ENCODE data around the gene SIL1.
"Not testable (repeated sequence)": the region's sequence is repeated elsewhere in the genome, so short reads cannot be mapped to it uniquely, and the experiment has no call there.

The SIL1 gene

GRCh38 chr5:139021346-139021745 is 176.8 kb downstream of the SIL1 start:
- DNase-seq (ENCODE audit: low read depth) = no peak

GRCh38 chr5:139019880-139020279 is 178.3 kb downstream of the SIL1 start:
- no peak for DNase-seq (ENCODE audit: low read depth)

DNA sequence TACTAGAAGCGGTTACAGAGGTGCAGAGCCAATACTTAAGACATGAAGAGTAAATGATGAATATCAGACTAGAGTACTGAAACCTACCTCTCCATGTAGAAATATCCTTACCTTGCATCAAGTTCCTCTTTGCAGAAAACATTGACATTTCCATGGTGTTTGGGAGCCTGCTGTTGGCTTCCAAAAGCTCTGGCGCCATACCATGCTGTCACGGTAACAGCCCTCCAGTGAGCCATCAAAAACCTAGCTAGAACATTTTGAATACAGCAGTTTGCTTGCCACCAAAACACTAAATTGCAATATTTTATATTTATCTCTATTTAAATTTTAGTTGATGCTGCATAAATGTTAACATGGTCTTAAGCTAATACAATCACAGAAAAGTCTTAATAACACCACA is 179.0 kb downstream of the SIL1 start:
- DNase-seq (ENCODE audit: low read depth) = no peak

DNA sequence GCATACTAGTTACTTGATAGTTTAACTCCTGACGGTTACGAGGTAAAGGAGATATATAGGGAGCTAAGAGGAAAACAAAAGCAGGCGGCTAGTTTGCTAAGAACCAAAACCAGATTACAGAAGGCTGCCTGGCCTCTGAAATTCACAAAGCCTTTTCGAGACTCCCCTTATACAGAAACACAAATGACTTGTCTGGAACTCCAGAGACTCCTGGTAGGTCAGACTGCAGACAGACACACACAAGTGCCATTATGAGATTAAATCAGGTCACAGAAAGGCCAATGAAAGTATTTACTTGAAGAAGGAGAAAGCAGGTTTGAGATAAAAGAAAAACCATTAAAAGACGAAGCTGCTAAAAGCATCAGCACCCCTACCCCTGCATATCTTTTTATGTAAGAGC is 180.5 kb downstream of the SIL1 start:
- no peak for DNase-seq (ENCODE audit: low read depth)

GRCh38 chr5:139016186-139016585 is 182.0 kb downstream of the SIL1 start:
- DNase-seq (ENCODE audit: low read depth) = no peak

GRCh38 chr5:139014726-139015125 is 183.4 kb downstream of the SIL1 start:
- no peak for DNase-seq (ENCODE audit: low read depth)

DNA sequence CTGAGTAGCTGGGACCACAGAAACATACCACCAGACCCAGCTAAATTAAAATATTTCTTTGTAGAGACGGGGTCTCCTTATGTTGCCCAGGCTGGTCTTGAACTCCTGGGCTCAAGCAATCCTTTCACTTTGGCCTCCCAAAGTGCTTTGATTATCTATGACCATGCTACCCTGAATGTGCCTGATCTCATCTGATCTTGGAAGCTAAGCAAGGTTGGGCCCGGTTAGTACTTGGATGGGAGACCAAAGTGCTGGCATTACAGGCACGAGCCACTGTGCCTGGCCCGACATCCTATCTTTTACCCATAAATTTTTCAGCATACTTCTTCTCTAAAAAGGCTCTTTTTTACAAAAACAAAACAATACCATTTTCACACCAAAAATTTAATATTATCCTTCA is 186.0 kb downstream of the SIL1 start:
- DNase-seq (ENCODE audit: low read depth) = no peak

DNA sequence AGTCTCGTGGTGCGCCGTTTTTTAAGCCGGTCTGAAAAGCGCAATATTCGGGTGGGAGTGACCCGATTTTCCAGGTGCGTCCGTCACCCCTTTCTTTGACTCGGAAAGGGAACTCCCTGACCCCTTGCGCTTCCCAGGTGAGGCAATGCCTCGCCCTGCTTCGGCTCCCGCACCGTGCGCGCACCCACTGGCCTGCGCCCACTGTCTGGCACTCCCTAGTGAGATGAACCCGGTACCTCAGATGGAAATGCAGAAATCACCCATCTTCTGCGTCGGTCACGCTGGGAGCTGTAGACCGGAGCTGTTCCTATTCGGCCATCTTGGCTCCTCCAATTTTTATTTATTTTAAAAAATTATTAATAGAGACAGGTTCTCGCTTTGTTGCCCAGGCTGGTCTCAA is 187.0 kb downstream of the SIL1 start:
- not testable (repeated sequence) for DNase-seq (ENCODE audit: low read depth)

- DNase-seq (ENCODE audit: low read depth) = no peak
Measured at GRCh38 chr5:139004374-139005307, 193.5 kb downstream of the SIL1 start.

GRCh38 chr5:138999674-139000073 is 198.5 kb downstream of the SIL1 start:
- DNase-seq (ENCODE audit: low read depth) = no peak

DNA sequence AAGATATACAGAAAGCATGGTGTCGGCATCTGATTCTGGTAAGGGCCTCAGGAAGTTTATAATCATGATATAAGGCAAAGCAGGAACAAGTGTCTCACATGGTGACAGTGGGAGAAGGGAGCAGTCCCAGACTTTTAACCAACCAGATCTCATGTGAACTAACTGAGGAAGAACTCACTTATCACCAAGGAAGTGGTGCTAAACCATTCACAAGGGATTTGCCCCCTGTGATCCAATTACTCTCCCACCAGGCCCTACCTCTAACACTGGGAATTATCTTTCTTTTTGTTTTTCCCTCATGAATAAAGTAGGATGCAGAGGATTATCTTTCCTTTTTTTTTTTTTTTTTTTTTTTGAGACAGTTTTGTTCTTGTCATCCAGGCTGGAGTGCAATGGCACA is 199.6 kb downstream of the SIL1 start:
- no peak for DNase-seq (ENCODE audit: low read depth)

- no peak for DNase-seq (ENCODE audit: low read depth)
Measured at GRCh38 chr5:138996120-138996519, 202.0 kb downstream of the SIL1 start.

- DNase-seq (ENCODE audit: low read depth) = no peak
Measured at GRCh38 chr5:138990986-138991590, 207.1 kb downstream of the SIL1 start.

DNA sequence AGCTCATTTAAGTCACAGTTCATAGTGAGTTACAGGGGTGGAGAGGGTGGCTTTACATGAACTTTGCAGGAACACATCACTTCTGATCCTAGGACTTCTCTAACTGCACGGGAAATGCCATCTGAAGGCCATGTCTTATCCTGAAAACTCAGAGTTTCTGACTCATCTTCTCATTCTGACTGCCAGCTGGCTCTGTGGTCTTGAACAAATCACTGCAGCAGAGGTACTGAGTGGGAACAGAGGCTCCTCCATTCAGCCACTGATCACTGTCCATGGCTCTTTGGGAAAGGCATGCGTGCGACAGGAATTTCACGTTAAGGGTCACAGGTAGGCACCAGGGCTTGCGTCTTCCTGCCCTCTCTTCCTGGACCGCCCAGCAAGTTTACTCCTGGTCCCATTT is 208.4 kb downstream of the SIL1 start:
- DNase-seq (ENCODE audit: low read depth) = no peak

DNA sequence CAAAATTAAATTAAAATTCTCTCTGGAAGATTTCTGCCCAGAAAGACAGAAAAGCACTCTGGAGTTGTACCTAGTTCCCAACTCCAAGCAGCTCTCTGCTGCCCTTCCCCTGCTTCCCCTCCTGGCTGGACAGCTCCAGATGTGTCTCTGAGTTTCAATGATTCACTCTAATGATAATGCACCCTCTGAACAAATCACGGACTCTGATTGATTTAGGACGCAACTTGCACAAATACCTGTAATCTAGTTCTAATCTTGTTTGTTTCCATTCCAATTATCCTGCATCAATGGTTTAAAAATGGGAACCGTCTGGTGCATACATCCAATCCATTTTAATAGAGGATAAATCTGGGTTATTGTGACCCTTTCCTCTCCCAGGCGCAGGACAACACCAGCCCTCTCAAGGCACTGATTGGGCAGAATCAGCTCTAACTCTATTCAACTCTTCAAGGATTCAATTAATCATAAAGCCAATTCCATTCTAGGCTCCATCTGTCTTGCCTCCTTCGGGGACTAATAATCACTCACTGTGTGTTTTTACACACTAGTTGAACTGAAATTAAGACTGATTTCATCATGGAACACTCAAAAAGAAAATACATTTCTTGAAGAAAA is 211.9 kb downstream of the SIL1 start:
- DNase-seq (ENCODE audit: low read depth) = no peak

DNA sequence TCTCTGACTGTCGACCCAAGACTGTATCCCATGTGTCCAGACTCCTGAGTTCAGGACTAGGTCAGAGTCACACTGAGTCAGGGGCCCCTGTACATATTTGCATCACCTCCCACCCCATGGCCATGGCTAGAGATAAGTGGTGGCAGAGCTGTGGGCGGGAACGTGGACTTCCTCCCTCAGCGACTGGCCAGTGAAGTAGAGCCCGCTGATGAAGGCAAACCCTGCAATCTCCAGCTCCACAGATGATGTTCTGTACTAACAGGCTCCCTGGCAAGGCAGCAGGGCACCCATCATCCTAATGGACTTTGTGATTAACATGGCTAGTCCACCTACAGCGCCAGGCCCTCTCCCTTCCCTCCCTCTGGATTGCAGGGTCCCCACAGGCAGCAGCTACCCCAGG is 212.5 kb downstream of the SIL1 start:
- no peak for DNase-seq (ENCODE audit: low read depth)

- no peak for DNase-seq (ENCODE audit: low read depth)
Measured at GRCh38 chr5:138985256-138985655, 212.9 kb downstream of the SIL1 start.

DNA sequence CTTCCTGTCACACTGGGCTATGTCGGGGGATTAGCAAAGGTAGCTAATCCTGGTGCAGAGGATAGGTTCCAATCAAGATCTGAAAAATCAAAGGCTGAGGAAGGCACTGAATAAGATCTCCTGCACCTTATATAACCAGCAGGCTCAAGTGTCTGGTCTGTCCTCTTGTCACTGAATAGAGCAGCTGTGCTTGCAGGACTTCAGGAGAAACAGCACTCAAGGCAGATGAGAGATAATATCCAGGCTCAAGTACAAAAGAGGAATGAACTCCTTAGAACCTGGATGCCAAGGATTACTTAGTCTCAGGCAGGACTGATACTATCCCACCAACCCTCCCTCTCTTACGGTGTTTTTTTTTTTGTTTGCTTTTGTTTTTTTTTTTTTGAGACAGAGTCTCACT is 214.2 kb downstream of the SIL1 start:
- DNase-seq (ENCODE audit: low read depth) = no peak

GRCh38 chr5:138981586-138981985 is 216.6 kb downstream of the SIL1 start:
- no peak for DNase-seq (ENCODE audit: low read depth)

- no peak for DNase-seq (ENCODE audit: low read depth)
Measured at GRCh38 chr5:138981131-138981530, 217.0 kb downstream of the SIL1 start.

DNA sequence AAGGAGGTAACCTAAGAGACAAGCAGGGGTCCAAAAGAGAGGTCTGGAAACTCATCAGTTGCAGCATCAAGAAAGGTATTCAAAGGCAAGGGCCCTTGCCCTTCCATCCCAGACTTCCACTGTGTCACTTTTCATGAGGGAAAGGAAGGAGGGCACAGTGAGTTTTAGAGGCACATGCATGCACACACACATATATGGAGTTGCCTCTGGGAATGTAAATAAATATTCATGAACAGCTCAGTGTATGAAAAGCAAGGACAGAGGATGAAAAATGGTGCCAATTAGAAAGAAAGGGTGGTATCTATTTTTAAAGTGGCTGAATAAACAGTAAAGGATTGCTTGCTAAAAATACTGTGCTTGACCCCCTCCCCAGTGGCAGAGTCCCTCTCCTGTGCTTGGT is 217.7 kb downstream of the SIL1 start:
- no peak for DNase-seq (ENCODE audit: low read depth)

GRCh38 chr5:138979684-138980280 is 218.4 kb downstream of the SIL1 start:
- DNase-seq (ENCODE audit: low read depth) = no peak

DNA sequence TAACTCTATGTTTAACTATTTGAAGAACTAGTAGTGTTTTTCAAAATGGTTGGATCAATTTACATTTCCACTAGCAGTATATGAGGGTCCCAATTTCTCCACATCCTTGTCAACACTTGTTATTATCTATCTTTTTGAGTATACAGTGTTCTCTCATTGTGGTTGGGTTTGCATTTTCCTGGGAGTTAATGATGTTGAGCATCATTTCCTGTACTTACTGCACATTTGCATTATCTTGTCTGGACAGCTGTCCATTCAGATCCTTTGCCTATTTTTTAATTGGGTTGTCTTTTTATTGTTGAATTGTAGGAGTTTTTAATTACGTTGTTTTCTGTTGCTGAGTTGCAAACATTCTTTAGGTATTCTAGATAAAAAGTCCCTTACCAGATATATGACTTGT is 219.6 kb downstream of the SIL1 start:
- DNase-seq (ENCODE audit: low read depth) = no peak
